Stimulated activated CD4-positive, alpha-beta T cell treated with anti-CD3 and anti-CD28 coated beads, Interleukin-4, amount 100 ng/mL, for 48 hours (primary cell): ENCODE data around the gene TTC9.

Experiments
- DNase-seq, 2 donors: peaks; one replicate each; pipeline ENCODE4 v3.0.0-alpha.2; 2020; ENCODE audit warnings: low read depth in 2 of 2

The TTC9 gene

GRCh38 chr14:70641548-70642302 is at the start of gene TTC9:
Gene TTC9, plus strand, starts transcription at chr14:70641916. Its CDS starts 214 bp downstream, at chr14:70642130.
- DNase-seq: no peak

- no peak for DNase-seq
These were observed 47.3 kb upstream of the TTC9 start for GRCh38 chr14:70594461-70594860.

GRCh38 chr14:70595443-70596185 is 46.1 kb upstream of the TTC9 start:
- no peak for DNase-seq

- DNase-seq: no peak
These were observed 44.0 kb upstream of the TTC9 start for GRCh38 chr14:70597731-70598130.

- no peak for DNase-seq
These were observed 42.4 kb upstream of the TTC9 start for GRCh38 chr14:70599345-70599744.

GRCh38 chr14:70600382-70601157 is 41.1 kb upstream of the TTC9 start, which contains the start of gene MED6:
Gene MED6, minus strand, starts transcription at chr14:70600655. Its CDS starts 18 bp downstream, at chr14:70600637.
- peak; percentile 86 to 93 for DNase-seq

GRCh38 chr14:70601162-70601561 is 40.6 kb upstream of the TTC9 start:
- no peak for DNase-seq

- DNase-seq: no peak
These were observed 39.5 kb upstream of the TTC9 start for GRCh38 chr14:70602254-70602653.

- no peak for DNase-seq
These were observed 30.5 kb upstream of the TTC9 start for GRCh38 chr14:70611216-70611615.

GRCh38 chr14:70616646-70617045 is 25.1 kb upstream of the TTC9 start:
- DNase-seq: no peak

- no peak for DNase-seq
These were observed 23.4 kb upstream of the TTC9 start for GRCh38 chr14:70618314-70618713.

GRCh38 chr14:70619708-70620107 is 22.0 kb upstream of the TTC9 start:
- no peak for DNase-seq

- DNase-seq: peak; percentile 32 to 33
These were observed 19.5 kb upstream of the TTC9 start for GRCh38 chr14:70622111-70622712.

- DNase-seq: no peak
These were observed 16.7 kb upstream of the TTC9 start for GRCh38 chr14:70624972-70625371.

- no peak for DNase-seq
These were observed 9.8 kb upstream of the TTC9 start for GRCh38 chr14:70631948-70632347.

- DNase-seq: no peak
These were observed 5.6 kb upstream of the TTC9 start for GRCh38 chr14:70635971-70636595.

GRCh38 chr14:70638416-70638815 is 3.3 kb upstream of the TTC9 start:
- DNase-seq: no peak

- DNase-seq: no peak
These were observed 673 bp upstream of the TTC9 start for GRCh38 chr14:70640938-70641547.

- no peak for DNase-seq
These were observed 853 bp downstream of the TTC9 start for GRCh38 chr14:70642303-70643235.

- no peak for DNase-seq
These were observed 2.3 kb downstream of the TTC9 start for GRCh38 chr14:70643967-70644366.
